HepG2 (cell line): Measurements from ENCODE around the gene PLLP. TPM values are rescaled to one million over a fixed set of nuclear protein-coding genes. Genes with fewer than 3 reads are reported as not detected.

Experiments
- AHR ChIP-seq: IDR thresholded peaks from 2 replicates; pipeline ENCODE4 v1.6.1; 2018; ENCODE audit warnings: missing genetic modification reagents, missing compliant biosample characterization
- CCDC6 ChIP-seq: sonication (generic); formaldehyde crosslinking; IDR thresholded peaks from 2 replicates; pipeline ENCODE4 v1.8.1; 2022; ENCODE audit warnings: mild to moderate bottlenecking, missing genetic modification reagents, moderate library complexity
- HNRNPH1 ChIP-seq: fragments of 200-400 bp; formaldehyde crosslinking; optimal IDR thresholded peaks from 2 replicates; pipeline ENCODE3; 2017; ENCODE audit warnings: mild to moderate bottlenecking, low read depth, low read length
- MED1 ChIP-seq: sonication (generic); formaldehyde crosslinking; IDR thresholded peaks from 2 replicates; pipeline ENCODE4 v1.4.0; 2020; ENCODE audit warnings: missing genetic modification reagents
- RCOR2 ChIP-seq: IDR thresholded peaks from 2 replicates; pipeline ENCODE4 v1.6.1; 2016; ENCODE audit warnings: missing biosample characterization, missing genetic modification reagents
- SCMH1 ChIP-seq: sonication (generic); formaldehyde crosslinking; IDR thresholded peaks from 2 replicates; pipeline ENCODE4 v1.9.0; 2021; ENCODE audit warnings: missing genetic modification reagents, mild to moderate bottlenecking, borderline replicate concordance
- SRF ChIP-seq: IDR thresholded peaks from 2 replicates; pipeline ENCODE4 v1.6.1; 2011; ENCODE audit warnings: mild to moderate bottlenecking, low read depth, low read length, moderate library complexity
- U2AF1 ChIP-seq: fragments of 200-400 bp; formaldehyde crosslinking; optimal IDR thresholded peaks from 2 replicates; pipeline ENCODE3; 2017; ENCODE audit warnings: mild to moderate bottlenecking, low read depth, low read length
- ZFP90 ChIP-seq: sonication (generic); formaldehyde crosslinking; IDR thresholded peaks from 2 replicates; pipeline ENCODE4 v1.8.0; 2022; ENCODE audit warnings: missing genetic modification reagents, mild to moderate bottlenecking, inconsistent platforms, borderline replicate concordance
- ZNF225 ChIP-seq: sonication (generic); formaldehyde crosslinking; IDR thresholded peaks from 2 replicates; pipeline ENCODE4 v1.4.0; 2020; ENCODE audit warnings: mild to moderate bottlenecking, missing genetic modification reagents
- ZNF232 ChIP-seq: sonication (generic); formaldehyde crosslinking; IDR thresholded peaks from 2 replicates; pipeline ENCODE4 v1.4.0; 2020; ENCODE audit warnings: missing genetic modification reagents, borderline replicate concordance
- ZNF292 ChIP-seq: sonication (generic); formaldehyde crosslinking; IDR thresholded peaks from 2 replicates; pipeline ENCODE4 v1.8.1; 2022; ENCODE audit warnings: mild to moderate bottlenecking, low read depth, missing genetic modification reagents, borderline replicate concordance
- ZNF329 ChIP-seq: sonication (generic); formaldehyde crosslinking; IDR thresholded peaks from 2 replicates; pipeline ENCODE4 v1.9.0; 2021; ENCODE audit warnings: low read depth, mild to moderate bottlenecking, missing genetic modification reagents
- ZNF549 ChIP-seq: sonication (generic); formaldehyde crosslinking; IDR thresholded peaks from 2 replicates; pipeline ENCODE4 v1.5.0; 2020; ENCODE audit warnings: missing genetic modification reagents
- ZNF570 ChIP-seq: sonication (generic); formaldehyde crosslinking; IDR thresholded peaks from 2 replicates; pipeline ENCODE4 v1.4.0; 2020; ENCODE audit warnings: mild to moderate bottlenecking, missing genetic modification reagents, borderline replicate concordance
- ZNF670 ChIP-seq: sonication (generic); formaldehyde crosslinking; IDR thresholded peaks from 2 replicates; pipeline ENCODE4 v1.8.0; 2022; ENCODE audit warnings: mild to moderate bottlenecking, missing genetic modification reagents, borderline replicate concordance
- ZNF746 ChIP-seq: sonication (generic); formaldehyde crosslinking; IDR thresholded peaks from 2 replicates; pipeline ENCODE4 v1.8.0; 2022; ENCODE audit warnings: mild to moderate bottlenecking, missing genetic modification reagents
- ZNF766 ChIP-seq: sonication (generic); formaldehyde crosslinking; IDR thresholded peaks from 2 replicates; pipeline ENCODE4 v1.5.0; 2020; ENCODE audit warnings: missing genetic modification reagents, borderline replicate concordance
- ZSCAN22 ChIP-seq: sonication (generic); formaldehyde crosslinking; IDR thresholded peaks from 2 replicates; pipeline ENCODE4 v1.4.0; 2020; ENCODE audit warnings: mild to moderate bottlenecking, missing genetic modification reagents
- polyA plus RNA-seq, 8 experiments: library from polyadenylated mRNA; depleted of rRNA in 3 of 8; stranded (reverse) in 7 of 8; unstranded in 1 of 8; fragments of >200 nt; fragmentation: Illumina TruSeq in 4 of 8; extraction: Trizol in 4 of 8; gene quantifications; 2 replicates each; pipeline versions ENCODE4 v1.2.1 to v1.2.3, GENCODE V29; 2011 to 2016; ENCODE audit warnings: low read depth in 4 of 8, missing spikeins in 1 of 8, mixed read lengths in 1 of 8; ENCODE audit not compliant: insufficient read depth in 1 of 8
- total RNA-seq, 5 experiments: library from RNA; depleted of rRNA; stranded (reverse); fragments of >200 nt; fragmentation: Illumina TruSeq; extraction: Trizol; gene quantifications; 2 replicates each; pipeline ENCODE4 v1.2.3, GENCODE V29; 2016; ENCODE audit warnings: low read depth in 1 of 5
- TF ChIP-seq, protein P1 (sequence below): sonication (generic); formaldehyde crosslinking; IDR thresholded peaks from 2 replicates; pipeline ENCODE4 v1.8.1; 2023; ENCODE audit warnings: mild to moderate bottlenecking, missing genetic modification reagents
- TF ChIP-seq, protein P2 (sequence below): sonication (generic); formaldehyde crosslinking; IDR thresholded peaks from 2 replicates; pipeline ENCODE4 v1.5.1; 2020; ENCODE audit warnings: mild to moderate bottlenecking, moderate library complexity, missing genetic modification reagents
- TF ChIP-seq, protein P3 (sequence below): sonication (generic); formaldehyde crosslinking; IDR thresholded peaks from 2 replicates; pipeline ENCODE4; 2020; ENCODE audit warnings: missing genetic modification reagents, mild to moderate bottlenecking, borderline replicate concordance

PLLP gene
- total and polyA plus RNA-seq, 2 of the 13 experiments (the other 11 are each of a cell fraction or from before 2014, with no cell fraction given), result 60.6 to 127 TPM

DNA sequence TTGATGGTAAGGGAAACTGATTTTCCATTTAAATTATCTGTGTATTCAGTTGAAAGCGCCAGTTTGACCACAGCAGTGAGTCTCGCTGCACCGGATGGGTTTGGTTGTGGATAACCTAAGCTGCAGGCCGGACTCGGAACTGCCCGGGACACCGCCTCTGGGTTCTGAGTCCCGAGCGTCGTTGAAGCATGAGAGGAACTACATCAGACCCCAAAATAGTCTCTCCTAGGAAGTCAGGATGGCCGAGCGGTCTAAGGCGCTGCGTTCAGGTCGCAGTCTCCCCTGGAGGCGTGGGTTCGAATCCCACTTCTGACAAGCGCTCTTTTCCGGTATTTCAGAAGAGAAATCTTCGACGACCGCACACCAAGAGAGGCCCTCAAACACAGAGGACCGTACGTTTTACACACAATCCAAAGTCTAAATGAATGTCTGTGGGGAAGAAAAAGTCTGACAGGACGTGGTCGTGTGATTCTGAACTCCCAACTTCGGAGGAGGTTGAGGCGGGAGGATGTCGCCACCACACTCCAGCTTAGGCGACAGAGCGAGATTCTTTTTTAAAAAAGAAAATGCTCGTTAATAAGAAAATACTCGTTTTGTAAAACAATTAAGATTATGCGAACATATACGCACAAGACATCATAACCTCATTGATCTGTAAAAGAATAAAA is 15.4 kb upstream of the PLLP start (continued):
- peak; percentile 90; the same call in 1 of the 2 replicates for TF ChIP-seq ZNF232 (CRISPR knock-in tag)
- TF ChIP-seq U2AF1, result peak; percentile 42
- TF ChIP-seq SCMH1 (CRISPR knock-in tag), result no peak
- TF ChIP-seq, protein P1, sequence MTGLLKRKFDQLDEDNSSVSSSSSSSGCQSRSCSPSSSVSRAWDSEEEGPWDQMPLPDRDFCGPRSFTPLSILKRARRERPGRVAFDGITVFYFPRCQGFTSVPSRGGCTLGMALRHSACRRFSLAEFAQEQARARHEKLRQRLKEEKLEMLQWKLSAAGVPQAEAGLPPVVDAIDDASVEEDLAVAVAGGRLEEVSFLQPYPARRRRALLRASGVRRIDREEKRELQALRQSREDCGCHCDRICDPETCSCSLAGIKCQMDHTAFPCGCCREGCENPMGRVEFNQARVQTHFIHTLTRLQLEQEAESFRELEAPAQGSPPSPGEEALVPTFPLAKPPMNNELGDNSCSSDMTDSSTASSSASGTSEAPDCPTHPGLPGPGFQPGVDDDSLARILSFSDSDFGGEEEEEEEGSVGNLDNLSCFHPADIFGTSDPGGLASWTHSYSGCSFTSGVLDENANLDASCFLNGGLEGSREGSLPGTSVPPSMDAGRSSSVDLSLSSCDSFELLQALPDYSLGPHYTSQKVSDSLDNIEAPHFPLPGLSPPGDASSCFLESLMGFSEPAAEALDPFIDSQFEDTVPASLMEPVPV, result no peak
- 0 out of 2 replicates have a peak, but pooled peaks have one; percentile 71 for TF ChIP-seq ZNF549 (CRISPR knock-in tag)
- TF ChIP-seq ZSCAN22 (CRISPR knock-in tag), result no peak
- no peak for TF ChIP-seq ZNF292 (CRISPR knock-in tag)
- TF ChIP-seq ZNF570 (CRISPR knock-in tag), result no peak
- no peak; the same call in 1 of the 2 replicates for TF ChIP-seq AHR (CRISPR knock-in tag)
- TF ChIP-seq, protein P2, sequence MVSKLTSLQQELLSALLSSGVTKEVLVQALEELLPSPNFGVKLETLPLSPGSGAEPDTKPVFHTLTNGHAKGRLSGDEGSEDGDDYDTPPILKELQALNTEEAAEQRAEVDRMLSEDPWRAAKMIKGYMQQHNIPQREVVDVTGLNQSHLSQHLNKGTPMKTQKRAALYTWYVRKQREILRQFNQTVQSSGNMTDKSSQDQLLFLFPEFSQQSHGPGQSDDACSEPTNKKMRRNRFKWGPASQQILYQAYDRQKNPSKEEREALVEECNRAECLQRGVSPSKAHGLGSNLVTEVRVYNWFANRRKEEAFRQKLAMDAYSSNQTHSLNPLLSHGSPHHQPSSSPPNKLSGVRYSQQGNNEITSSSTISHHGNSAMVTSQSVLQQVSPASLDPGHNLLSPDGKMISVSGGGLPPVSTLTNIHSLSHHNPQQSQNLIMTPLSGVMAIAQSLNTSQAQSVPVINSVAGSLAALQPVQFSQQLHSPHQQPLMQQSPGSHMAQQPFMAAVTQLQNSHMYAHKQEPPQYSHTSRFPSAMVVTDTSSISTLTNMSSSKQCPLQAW, result peak; percentile 81
- no peak for TF ChIP-seq HNRNPH1
- no peak; the same call in 1 of the 2 replicates for TF ChIP-seq ZNF746
- peak; percentile 77 for TF ChIP-seq RCOR2 (CRISPR knock-in tag)
- TF ChIP-seq ZNF225 (CRISPR knock-in tag), result peak; percentile 91
- peak; percentile 97 for TF ChIP-seq ZNF766 (CRISPR knock-in tag)
- TF ChIP-seq, protein P3, sequence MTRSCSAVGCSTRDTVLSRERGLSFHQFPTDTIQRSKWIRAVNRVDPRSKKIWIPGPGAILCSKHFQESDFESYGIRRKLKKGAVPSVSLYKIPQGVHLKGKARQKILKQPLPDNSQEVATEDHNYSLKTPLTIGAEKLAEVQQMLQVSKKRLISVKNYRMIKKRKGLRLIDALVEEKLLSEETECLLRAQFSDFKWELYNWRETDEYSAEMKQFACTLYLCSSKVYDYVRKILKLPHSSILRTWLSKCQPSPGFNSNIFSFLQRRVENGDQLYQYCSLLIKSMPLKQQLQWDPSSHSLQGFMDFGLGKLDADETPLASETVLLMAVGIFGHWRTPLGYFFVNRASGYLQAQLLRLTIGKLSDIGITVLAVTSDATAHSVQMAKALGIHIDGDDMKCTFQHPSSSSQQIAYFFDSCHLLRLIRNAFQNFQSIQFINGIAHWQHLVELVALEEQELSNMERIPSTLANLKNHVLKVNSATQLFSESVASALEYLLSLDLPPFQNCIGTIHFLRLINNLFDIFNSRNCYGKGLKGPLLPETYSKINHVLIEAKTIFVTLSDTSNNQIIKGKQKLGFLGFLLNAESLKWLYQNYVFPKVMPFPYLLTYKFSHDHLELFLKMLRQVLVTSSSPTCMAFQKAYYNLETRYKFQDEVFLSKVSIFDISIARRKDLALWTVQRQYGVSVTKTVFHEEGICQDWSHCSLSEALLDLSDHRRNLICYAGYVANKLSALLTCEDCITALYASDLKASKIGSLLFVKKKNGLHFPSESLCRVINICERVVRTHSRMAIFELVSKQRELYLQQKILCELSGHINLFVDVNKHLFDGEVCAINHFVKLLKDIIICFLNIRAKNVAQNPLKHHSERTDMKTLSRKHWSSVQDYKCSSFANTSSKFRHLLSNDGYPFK (CRISPR knock-in tag), result peak; percentile 72; the same call in 1 of the 2 replicates
- TF ChIP-seq SRF, result 0 out of 2 replicates have a peak, but pooled peaks have one; percentile 7
- peak; percentile 97 for TF ChIP-seq ZNF670
- TF ChIP-seq CCDC6 (CRISPR knock-in tag), result no peak
- no peak; the same call in 1 of the 2 replicates for TF ChIP-seq MED1 (CRISPR knock-in tag)
- no peak for TF ChIP-seq ZNF329 (CRISPR knock-in tag)
- TF ChIP-seq ZFP90 (CRISPR knock-in tag), result 0 out of 2 replicates have a peak, but pooled peaks have one; percentile 21
